GM12891 (cell line): ENCODE results near the gene BCL7C.

Experiments
- POLR2A ChIP-seq: IDR thresholded peaks from 2 replicates; pipeline ENCODE4 v1.6.1; 2011; ENCODE audit warnings: low read depth, low read length, control low read depth
- POLR2AphosphoS5 ChIP-seq: IDR thresholded peaks from 2 replicates; pipeline ENCODE4 v1.6.1; 2011; ENCODE audit warnings: low read depth, low read length, control low read depth
- TAF1 ChIP-seq: IDR thresholded peaks from 2 replicates; pipeline ENCODE4 v1.6.1; 2011; ENCODE audit warnings: low read depth, low read length, control low read depth

DNA sequence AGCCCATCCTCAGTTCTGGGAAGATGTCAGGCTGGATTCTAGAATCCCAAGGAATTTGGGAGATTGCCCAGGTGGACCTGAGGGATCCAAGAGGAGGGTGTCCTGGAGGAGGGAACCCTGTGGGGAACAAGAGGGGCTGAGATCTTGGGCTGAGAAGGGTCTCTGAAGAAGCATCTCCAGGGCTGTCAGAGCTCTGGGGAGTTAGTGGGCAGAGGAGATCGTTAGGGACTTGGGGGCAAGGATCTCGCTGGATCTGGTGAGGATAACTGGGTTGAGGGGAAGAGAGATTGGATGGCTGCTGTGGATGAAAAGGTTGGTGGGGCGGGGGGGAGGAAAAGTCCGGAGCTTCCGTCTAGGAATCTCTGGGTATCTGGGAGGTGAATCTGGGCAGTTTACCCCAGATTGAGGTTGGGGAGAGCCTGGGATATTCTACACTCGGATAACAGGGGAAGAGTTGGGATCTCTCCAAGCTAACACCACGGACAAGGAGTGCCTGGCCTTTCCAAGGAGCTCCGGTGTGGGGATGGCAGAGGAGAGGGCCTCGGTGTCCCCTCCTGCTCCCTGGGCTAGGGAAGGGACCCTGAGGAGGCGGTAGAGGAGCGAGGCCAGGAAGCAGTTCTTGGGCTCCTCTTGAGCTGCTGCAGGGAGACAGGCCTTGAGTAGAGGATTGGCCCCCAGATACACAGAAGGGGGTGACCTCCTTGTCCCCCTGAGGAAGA, 31.2 kb upstream of the BCL7C start:
- TF ChIP-seq POLR2A (no peak), POLR2AphosphoS5 (no peak), TAF1 (no peak)
